HG02981 (cell line): ENCODE results near the gene HSPA14.
"Not testable (repeated sequence)": the region's sequence is repeated elsewhere in the genome, so short reads cannot be mapped to it uniquely, and the experiment has no call there.

Source experiments
- ATAC-seq: cut with Tn5 transposase; IDR thresholded peaks from one replicate; pipeline ENCODE4 v1.9.1; 2021; ENCODE audit warnings: mild to moderate bottlenecking, moderate library complexity; ENCODE audit not compliant: unreplicated experiment

The HSPA14 gene

GRCh38 chr10:14879928-14880193 lies 41.8 kb downstream of the HSPA14 start:
- ATAC-seq = no peak

- ATAC-seq = no peak
These were observed 42.1 kb downstream of the HSPA14 start for GRCh38 chr10:14880229-14880628.

GRCh38 chr10:14884082-14884481 lies 46.0 kb downstream of the HSPA14 start:
- ATAC-seq = no peak

GRCh38 chr10:14889318-14889717 lies 51.2 kb downstream of the HSPA14 start:
- ATAC-seq = no peak

GRCh38 chr10:14891151-14891550 lies 53.0 kb downstream of the HSPA14 start:
- ATAC-seq = no peak

- ATAC-seq = peak; percentile 80
These were observed 66.2 kb downstream of the HSPA14 start for GRCh38 chr10:14904316-14904732.

- ATAC-seq = no peak
These were observed 66.8 kb downstream of the HSPA14 start for GRCh38 chr10:14904864-14905263.

GRCh38 chr10:14905890-14906289 lies 67.8 kb downstream of the HSPA14 start:
- ATAC-seq = no peak

- ATAC-seq = no peak
These were observed 68.7 kb downstream of the HSPA14 start for GRCh38 chr10:14906765-14907164.

GRCh38 chr10:14907591-14907990 lies 69.5 kb downstream of the HSPA14 start:
- ATAC-seq = not testable (repeated sequence)

- ATAC-seq = no peak
These were observed 71.0 kb downstream of the HSPA14 start for GRCh38 chr10:14909101-14909500.

GRCh38 chr10:14910953-14911352 lies 72.8 kb downstream of the HSPA14 start:
- no peak for ATAC-seq

GRCh38 chr10:14911801-14912200 lies 73.7 kb downstream of the HSPA14 start:
- no peak for ATAC-seq

GRCh38 chr10:14916600-14916999 lies 78.5 kb downstream of the HSPA14 start:
- ATAC-seq = no peak

- no peak for ATAC-seq
These were observed 79.7 kb downstream of the HSPA14 start for GRCh38 chr10:14917827-14918226.

- ATAC-seq = no peak
These were observed 80.9 kb downstream of the HSPA14 start for GRCh38 chr10:14918964-14919363.
